ENCODE results near the gene PALM3. TPM values are rescaled to one million over a fixed set of nuclear protein-coding genes. Genes with fewer than 3 reads are reported as not detected.
"Not testable (repeated sequence)": the region's sequence is repeated elsewhere in the genome, so short reads cannot be mapped to it uniquely, and the experiment has no call there.

PALM3 gene
- total RNA-seq, 1 experiment from 2014 or later = 3.3 TPM

- Histone ChIP-seq H3K27me3 (ENCODE audit: insufficient read depth, low read length) (no peaks in the 10 kb centered on the region), H3K4me2 (ENCODE audit: low read length) (no peak within 1 kb of the TSS), H2AFZ (ENCODE audit: low read depth, low read length, poor library complexity, severe bottlenecking) (no peak within 1 kb of the TSS), H3K27ac (ENCODE audit: low read depth, low read length) (no peak within 1 kb of the TSS), H3K9ac (ENCODE audit: low read length) (no peak within 1 kb of the TSS), H3K4me1 (ENCODE audit: control insufficient read depth in 1 of 2, insufficient read depth in 2 of 2, low read length in 2 of 2) (peaks cover 7 to 36% of the 10 kb centered on the region in 2 experiments), H3K4me3 (replicated peaks in 1 of 2; ENCODE audit: low read depth in 1 of 2, low read length in 2 of 2) (no peak within 1 kb of the TSS), H4K20me1 (ENCODE audit: insufficient read depth) (no peaks in the 10 kb centered on the region), H3K9me2 (ENCODE audit: insufficient read depth) (no peaks in the 10 kb centered on the region), H3K9me3 (ENCODE audit: control insufficient read depth in 1 of 2, insufficient read depth in 1 of 2, low read depth in 1 of 2, low read length in 2 of 2) (no peaks in the 10 kb centered on the region), H3K36me3 (ENCODE audit: control insufficient read depth in 1 of 2, insufficient read depth in 2 of 2, low read length in 2 of 2) (no peaks in the 10 kb centered on the region), H3K79me2 (ENCODE audit: insufficient read depth, low read length) (no peaks in the 10 kb centered on the region)
- no peak for ATAC-seq
- intact Hi-C loops (cut with micrococcal nuclease) = no loop called here
- no peak for DNase-seq (ENCODE audit: low read depth, low spot score)
- BruUV-seq (replicated peaks) = no TSS peak
- CTCF ChIA-PET = no interaction called here
- TF ChIP-seq FOSL1 (IDR thresholded peaks at IDR 0.05; ENCODE audit: low read depth) (no peak), ZFX (IDR thresholded peaks at IDR 0.05) (no peak), CBX3 (IDR thresholded peaks at IDR 0.05; ENCODE audit: low read depth) (no peak), JUND (IDR thresholded peaks at IDR 0.05) (no peak), ELF1 (IDR thresholded peaks at IDR 0.05; ENCODE audit: borderline replicate concordance, low read depth) (no peak), CEBPB (IDR thresholded peaks at IDR 0.05; ENCODE audit: low read depth) (no peak), CTCF (IDR thresholded peaks at IDR 0.05 in 2 of 3, conservative IDR thresholded peaks at IDR 0.05 in 1 of 3; ENCODE audit: borderline replicate concordance in 1 of 3, insufficient read depth in 1 of 3, low read depth in 2 of 3, low read length in 2 of 3) (no peak), ZNF274 (IDR thresholded peaks at IDR 0.05; ENCODE audit: low read depth, low read length) (no peak), RAD21 (IDR thresholded peaks at IDR 0.05; ENCODE audit: low read depth) (no peak), MAX (IDR thresholded peaks at IDR 0.05) (no peak), SIN3A (IDR thresholded peaks at IDR 0.05; ENCODE audit: low read depth) (no peak), TCF7L2 (IDR thresholded peaks at IDR 0.05; ENCODE audit: borderline replicate concordance, extremely low read depth, insufficient read depth, insufficient read length) (no peak), SP1 (IDR thresholded peaks at IDR 0.05; ENCODE audit: low read depth) (no peak), POLR2AphosphoS5 (IDR thresholded peaks at IDR 0.05; ENCODE audit: low read depth, low read length) (no peak)
- RAD21 ChIA-PET (ENCODE audit: low non-redundant PET in 1 of 2, low total read pairs in 2 of 2, uncharacterized antibody in 2 of 2, unreplicated experiment in 2 of 2) = no interaction called here
- POLR2A ChIA-PET = no interaction called here
Observed at GRCh38 chr19:14027856-14028450, 33.9 kb downstream of the PALM3 start, which contains the start of gene RLN3. TSS of gene RLN3 (plus strand) at chr19:14028148. CDS start at chr19:14028205, 57 bp downstream.

- H3K9ac ChIP-seq (ENCODE audit: low read length); H4K20me1 ChIP-seq (ENCODE audit: insufficient read depth); CTCF ChIA-PET; H2AFZ ChIP-seq (ENCODE audit: low read depth, low read length, poor library complexity, severe bottlenecking); H3K9me2 ChIP-seq (ENCODE audit: insufficient read depth); DNase-seq (ENCODE audit: low read depth, low spot score); POLR2A ChIA-PET; H3K27ac ChIP-seq (ENCODE audit: low read depth, low read length); H3K27me3 ChIP-seq (ENCODE audit: insufficient read depth, low read length); H3K36me3 ChIP-seq (ENCODE audit: control insufficient read depth in 1 of 2, insufficient read depth in 2 of 2, low read length in 2 of 2); H3K4me2 ChIP-seq (ENCODE audit: low read length); H3K9me3 ChIP-seq (ENCODE audit: control insufficient read depth in 1 of 2, insufficient read depth in 1 of 2, low read depth in 1 of 2, low read length in 2 of 2); RAD21 ChIA-PET (ENCODE audit: low non-redundant PET in 1 of 2, low total read pairs in 2 of 2, uncharacterized antibody in 2 of 2, unreplicated experiment in 2 of 2); H3K4me3 ChIP-seq (replicated peaks in 1 of 2; ENCODE audit: low read depth in 1 of 2, low read length in 2 of 2); H3K79me2 ChIP-seq (ENCODE audit: insufficient read depth, low read length); intact Hi-C loops (cut with micrococcal nuclease); ATAC-seq; BruUV-seq (replicated peaks): not testable (repeated sequence)
- peaks cover 7 to 41% of the 10 kb centered on the region in 2 experiments for H3K4me1 ChIP-seq (ENCODE audit: control insufficient read depth in 1 of 2, insufficient read depth in 2 of 2, low read length in 2 of 2)
Observed at GRCh38 chr19:14026652-14027192, 35.2 kb downstream of the PALM3 start.

All from HCT116 (cell line).